Fibroblast of the aortic adventitia (primary cell): ENCODE results near the gene DNAJB11. TPM values are rescaled to one million over a fixed set of nuclear protein-coding genes. Genes with fewer than 3 reads are reported as not detected.
A peak's percentile ranks its signal among the peaks of the same experiment; 100 is the strongest.

ENCODE experiments used
- DNase-seq: peaks from one replicate; pipeline ENCODE4 v3.0.0-alpha.2; 2010; ENCODE audit warnings: low read depth
- H3K4me3 ChIP-seq: 2 replicates; pipeline ENCODE4 v1.5.1; 2011; ENCODE audit warnings: low read depth, mild to moderate bottlenecking, control low read depth, low read length, moderate library complexity
- CTCF ChIP-seq: IDR thresholded peaks from 2 replicates; pipeline ENCODE4 v1.5.1; 2011; ENCODE audit warnings: mild to moderate bottlenecking, low read length, control low read depth, inconsistent platforms; ENCODE audit not compliant: insufficient read depth
- total RNA-seq: library from RNA; depleted of rRNA; stranded (reverse); fragments of >200 nt; gene quantifications from 2 replicates; pipeline ENCODE4 v1.2.3, GENCODE V29; 2012; ENCODE audit warnings: low replicate concordance

The DNAJB11 gene
- total RNA-seq, 1 donor, result 44.0 TPM

DNA sequence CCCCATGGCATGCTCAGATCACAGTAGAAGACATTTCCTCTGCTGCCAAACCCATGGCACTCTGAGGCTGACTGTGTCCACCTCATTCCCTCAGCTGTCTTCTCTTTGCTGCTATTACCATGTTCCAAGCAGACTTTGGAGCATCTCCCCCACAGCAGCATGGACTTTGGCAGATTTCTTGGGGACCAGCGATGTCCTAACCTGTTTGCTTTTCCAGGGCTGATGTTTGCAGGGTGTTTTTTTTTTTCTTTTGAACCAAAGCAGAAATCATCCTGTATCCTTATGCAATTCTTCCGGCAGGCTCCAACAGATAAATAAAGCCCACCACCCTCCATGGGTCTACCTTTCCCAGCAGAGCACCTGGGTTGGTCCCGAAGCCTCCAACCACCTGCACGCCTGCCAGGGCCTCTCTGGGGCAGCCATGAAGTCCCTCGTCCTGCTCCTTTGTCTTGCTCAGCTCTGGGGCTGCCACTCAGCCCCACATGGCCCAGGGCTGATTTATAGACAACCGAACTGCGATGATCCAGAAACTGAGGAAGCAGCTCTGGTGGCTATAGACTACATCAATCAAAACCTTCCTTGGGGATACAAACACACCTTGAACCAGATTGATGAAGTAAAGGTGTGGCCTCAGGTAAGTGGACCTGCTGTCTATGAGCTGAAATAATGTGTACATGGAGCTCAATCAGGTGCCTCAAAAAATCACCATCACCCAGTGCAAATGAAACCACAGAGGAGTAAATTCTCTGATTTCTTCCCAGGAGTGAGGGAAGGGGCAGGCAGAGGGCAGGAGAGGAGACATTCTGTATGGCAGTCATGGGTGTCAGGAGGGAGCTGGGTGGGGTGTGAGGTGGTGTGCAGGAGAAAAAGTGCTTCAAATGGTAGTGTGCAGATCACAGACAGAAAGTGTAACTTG, 42.5 kb downstream of the DNAJB11 start, which contains the start of gene AHSG:
Gene AHSG (plus strand): TSS at position 340 of the 916 bp plus-strand sequence. CDS start 82 bp downstream, at position 422.
- TF ChIP-seq CTCF, result no peak
- H3K4me3 ChIP-seq, result no peak within 1 kb of the TSS
- DNase-seq, result no peak

DNA sequence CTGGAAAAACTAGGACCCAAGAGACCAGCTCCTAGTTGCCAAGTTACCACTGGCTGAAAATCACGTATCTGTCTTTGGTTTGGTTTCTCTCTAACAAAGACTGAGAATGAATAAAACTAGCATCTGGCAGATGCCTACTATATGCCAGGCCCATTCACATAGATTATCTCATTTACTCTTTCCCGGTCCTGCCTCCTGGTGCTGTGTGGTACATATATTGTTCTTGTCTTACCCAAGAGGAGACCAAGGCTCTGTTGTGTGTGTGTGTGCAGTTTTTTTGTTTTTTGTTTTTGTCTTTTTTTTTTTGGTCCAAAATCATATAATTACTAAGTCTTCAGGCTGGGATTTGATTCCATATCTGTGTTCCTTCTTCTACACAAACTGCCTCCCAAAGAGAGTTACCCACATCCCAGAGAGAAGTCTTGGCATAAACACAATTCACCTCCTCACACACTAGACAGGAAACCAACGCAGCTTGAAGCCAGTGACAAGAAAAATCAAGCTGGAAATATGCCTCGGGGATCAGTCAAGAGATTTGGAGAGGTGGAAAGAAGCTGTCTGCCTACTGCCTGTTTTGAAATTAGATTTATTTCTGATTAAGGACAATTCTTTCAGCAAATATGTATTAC, 43.2 kb downstream of the DNAJB11 start:
- DNase-seq, result no peak
- no peak for TF ChIP-seq CTCF
- no peak overlapping the region for H3K4me3 ChIP-seq

DNA sequence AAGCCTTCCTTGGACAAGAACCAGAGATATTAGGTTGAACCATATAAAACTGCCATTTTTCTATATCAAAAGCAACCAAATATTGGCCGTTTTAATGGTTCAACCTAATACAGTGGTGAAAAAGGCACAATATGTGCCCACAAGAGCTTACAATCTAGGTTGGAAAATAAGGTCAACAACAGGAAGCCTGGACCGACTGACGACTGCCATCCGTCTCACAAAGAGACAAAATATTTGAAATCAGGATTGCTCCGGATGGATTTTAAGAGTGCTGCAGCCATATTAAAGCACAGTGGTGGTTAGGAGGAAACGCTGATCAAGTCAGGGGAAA, 43.7 kb downstream of the DNAJB11 start:
- no peak for DNase-seq
- no peak overlapping the region for H3K4me3 ChIP-seq
- no peak for TF ChIP-seq CTCF

- TF ChIP-seq CTCF, result peak; percentile 99
- DNase-seq, result peak; percentile 78
- H3K4me3 ChIP-seq, result no peak overlapping the region
Observed at GRCh38 chr3:186614597-186615483, 44.3 kb downstream of the DNAJB11 start.

GRCh38 chr3:186616299-186616617, 45.7 kb downstream of the DNAJB11 start:
- TF ChIP-seq CTCF, result no peak
- H3K4me3 ChIP-seq, result no peak overlapping the region
- no peak for DNase-seq

DNA sequence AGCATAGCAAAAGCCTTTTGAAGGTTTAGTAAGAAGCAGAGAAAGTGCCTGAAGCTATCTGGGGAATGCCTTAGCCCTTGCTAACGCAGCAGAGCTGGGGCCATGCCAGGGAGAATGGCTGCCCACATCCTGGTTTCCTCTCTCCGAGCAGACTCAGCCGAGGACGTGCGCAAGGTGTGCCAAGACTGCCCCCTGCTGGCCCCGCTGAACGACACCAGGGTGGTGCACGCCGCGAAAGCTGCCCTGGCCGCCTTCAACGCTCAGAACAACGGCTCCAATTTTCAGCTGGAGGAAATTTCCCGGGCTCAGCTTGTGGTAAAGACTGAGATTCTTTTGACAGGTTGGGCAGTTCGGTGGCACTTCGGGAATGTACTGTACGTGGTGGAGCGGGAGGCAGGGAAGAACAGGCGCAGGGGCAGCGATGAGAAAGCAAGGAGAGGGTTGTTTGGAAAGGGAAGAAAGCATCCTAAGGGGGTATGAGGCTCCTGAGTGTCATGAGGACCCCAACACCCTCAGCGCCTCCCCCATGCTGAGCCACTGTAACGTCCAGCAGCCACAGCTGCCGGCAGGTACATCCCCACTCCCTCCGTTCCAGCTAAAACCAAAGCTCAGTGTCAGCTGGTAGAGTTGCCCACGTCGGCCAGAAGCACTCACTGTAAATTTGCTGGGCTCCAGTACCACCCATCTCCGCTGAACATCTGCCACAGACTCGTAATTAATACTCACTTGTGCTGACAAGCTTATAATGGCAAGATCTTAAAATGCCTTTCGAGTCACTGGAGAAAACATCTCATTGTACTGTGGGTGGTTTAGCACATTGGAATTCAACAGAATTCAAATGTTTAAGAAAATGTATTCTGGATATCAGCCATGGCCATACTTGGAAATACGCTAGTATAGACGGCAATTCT, 46.8 kb downstream of the DNAJB11 start:
- peak; percentile 93 for TF ChIP-seq CTCF
- peak overlapping the region; percentile 40 for H3K4me3 ChIP-seq
- DNase-seq, result peak; percentile 98
